Ovary (tissue), 9 donors: ENCODE results near the gene SLFN11. TPM values are rescaled to one million over a fixed set of nuclear protein-coding genes. Genes with fewer than 3 reads are reported as not detected.

ENCODE experiments used
- DNase-seq, 5 donors: peaks; one replicate each; pipeline ENCODE4 v3.0.0-alpha.2; 2019 to 2020
- H3K27ac ChIP-seq, 2 donors: fragments of 200-600 bp; one replicate each; pipeline versions ENCODE4 v1.5.1 to v1.8.0; 2019 to 2022
- H3K27me3 ChIP-seq: fragments of 200-600 bp; one replicate; pipeline ENCODE4 v1.8.0; 2022
- H3K36me3 ChIP-seq: fragments of 200-600 bp; sonication (generic); one replicate; pipeline ENCODE4 v1.5.1; 2019
- H3K4me1 ChIP-seq: one replicate; pipeline ENCODE4 v1.8.1; 2013; ENCODE audit warnings: mild to moderate bottlenecking, moderate library complexity; ENCODE audit not compliant: insufficient read depth
- H3K4me3 ChIP-seq: fragments of 200-600 bp; sonication (generic); one replicate; pipeline ENCODE4 v1.5.1; 2017
- H3K9me3 ChIP-seq, 2 donors: fragments of 200-600 bp in 1 of 2; sonication (generic) in 1 of 2; one replicate each; pipeline versions ENCODE4 v1.5.1 to v1.8.1; 2013 to 2019; ENCODE audit warnings: mild to moderate bottlenecking in 1 of 2, moderate library complexity in 1 of 2
- CTCF ChIP-seq, 3 donors: fragments of 450-650 bp in 2 of 3; fragments of 200-600 bp in 1 of 3; IDR thresholded peaks; one replicate each; pipeline versions ENCODE4 v1.5.1 to v1.8.0; 2016 to 2022; ENCODE audit warnings: antibody characterized with exemption in 3 of 3, mild to moderate bottlenecking in 1 of 3
- EP300 ChIP-seq: sonication (generic); formaldehyde crosslinking; IDR thresholded peaks from one replicate; pipeline ENCODE4 v1.6.1; 2017; ENCODE audit warnings: antibody characterized with exemption
- POLR2A ChIP-seq: fragments of 450-650 bp; IDR thresholded peaks from one replicate; pipeline ENCODE4 v1.6.1; 2017; ENCODE audit warnings: antibody characterized with exemption, mild to moderate bottlenecking, moderate library complexity
- WGBS, 3 donors: extraction: QIAGEN DNeasy Blood & Tissue Kit in 1 of 3; methylation state at CpG; one replicate each; pipeline versions ENCODE4 v1.1.5 to v1.1.7; 2013 to 2017; 5-methylcytosine and 5-hydroxymethylcytosine counted together
- intact Hi-C, 4 donors: fragments of 100-400 bp; cut with DNase I; formaldehyde crosslinking; loops; one replicate each; pipeline versions ENCODE4 v1.11.0 to v1.15.1; 2022 to 2023
- polyA plus RNA-seq, 2 donors: library from polyadenylated mRNA; stranded (reverse); fragments of 200-250 nt in 1 of 2; fragments of 350-450 nt in 1 of 2; fragmentation: Illumina TruSeq in 1 of 2; extraction: RNeasy Lipid Tissue Mini Kit (QIAGEN cat#74804) in 1 of 2; gene quantifications; one replicate each; pipeline ENCODE4 v1.2.3, GENCODE V29; 2013 to 2014
- total RNA-seq, 7 donors: library from RNA; depleted of rRNA in 2 of 7; stranded (reverse); fragments of >200 nt in 2 of 7; fragmentation: NEBNext Ultra II Directional in 3 of 7; extraction: Animal tissue kit (Norgen Biotek cat#: 25700) in 3 of 7; gene quantifications; one replicate each; pipeline versions ENCODE4 v1.1.0 to v1.2.4, GENCODE V29; 2016 to 2023
- donor health status: DM: no; HTN: no; CAD: no; lungs with moderate emphysema.
- donor health status: DM: no; HTN: no; CAD: no.
- donor health status: Bipolar disorder and iron deficiency.
- donor health status: DM: yes; HTN: yes; CAD: no.
- donor health status: DM: no; HTN: no; CAD: no.
- donor health status: DM: yes; HTN: yes; CAD: no.

The SLFN11 gene
- total and polyA plus RNA-seq, 9 donors: 9.6 to 75.0 (median 40.8) TPM

GRCh38 chr17:35390156-35390555, 16.7 kb upstream of the SLFN11 start:
- Histone ChIP-seq H3K4me1 (no peaks in the 10 kb centered on the region), H3K36me3 (no peaks in the 10 kb centered on the region), H3K27ac (no peak overlapping the region), H3K9me3 (no peaks in the 10 kb centered on the region), H3K27me3 (no peaks in the 10 kb centered on the region), H3K4me3 (no peak overlapping the region)
- 60 to 82% (median 76%) methylated on average over 2 of the region's 2 CpGs for WGBS, 3 donors
- intact Hi-C loops: no loop called here
- DNase-seq: no peak
- TF ChIP-seq EP300 (no peak), CTCF (IDR thresholded peaks at IDR 0.05) (no peak), POLR2A (no peak)

- TF ChIP-seq EP300: no peak
- no peak for TF ChIP-seq CTCF (IDR thresholded peaks at IDR 0.05)
- no peak for TF ChIP-seq POLR2A
- H3K4me3 ChIP-seq: no peak overlapping the region
- intact Hi-C loops: no loop called here
Observed at GRCh38 chr17:35387496-35387895, 14.1 kb upstream of the SLFN11 start.

GRCh38 chr17:35377706-35378105, 4.3 kb upstream of the SLFN11 start:
- Histone ChIP-seq H3K9me3 (no peaks in the 10 kb centered on the region), H3K36me3 (no peaks in the 10 kb centered on the region), H3K4me1 (no peaks in the 10 kb centered on the region), H3K27me3 (no peaks in the 10 kb centered on the region), H3K4me3 (no peak overlapping the region), H3K27ac (no peak overlapping the region)
- WGBS, 3 donors: 83 to 86% (median 84%) methylated on average over 3 of the region's 3 CpGs
- intact Hi-C loops: no loop called here
- TF ChIP-seq CTCF (IDR thresholded peaks at IDR 0.05): no peak
- TF ChIP-seq EP300: no peak
- no peak for TF ChIP-seq POLR2A
- DNase-seq: no peak

More at GRCh38 chr17:35387496-35387895, 14.1 kb upstream of the SLFN11 start:
- H3K9me3 ChIP-seq: no peaks in the 10 kb centered on the region
- no peak overlapping the region for H3K27ac ChIP-seq
- H3K36me3 ChIP-seq: no peaks in the 10 kb centered on the region
- no peaks in the 10 kb centered on the region for H3K27me3 ChIP-seq
- no peaks in the 10 kb centered on the region for H3K4me1 ChIP-seq
- DNase-seq: no peak

- no peak overlapping the region for H3K4me3 ChIP-seq
- TF ChIP-seq POLR2A: no peak
- TF ChIP-seq EP300: no peak
- DNase-seq: no peak
- intact Hi-C loops: no loop called here
- 76 to 85% (median 82%) methylated on average over 2 of the region's 2 CpGs for WGBS, 3 donors
- H3K27ac ChIP-seq: no peak overlapping the region
- H3K9me3 ChIP-seq: no peaks in the 10 kb centered on the region
- H3K27me3 ChIP-seq: no peaks in the 10 kb centered on the region
- no peaks in the 10 kb centered on the region for H3K36me3 ChIP-seq
- H3K4me1 ChIP-seq: no peaks in the 10 kb centered on the region
Observed at GRCh38 chr17:35377068-35377467, 3.6 kb upstream of the SLFN11 start.

GRCh38 chr17:35376245-35376644, 2.8 kb upstream of the SLFN11 start:
- Histone ChIP-seq H3K4me3 (no peak overlapping the region), H3K4me1 (no peaks in the 10 kb centered on the region), H3K36me3 (no peaks in the 10 kb centered on the region), H3K27ac (peak overlapping the region in 1 of 2 donors; percentile 1), H3K9me3 (no peaks in the 10 kb centered on the region), H3K27me3 (no peaks in the 10 kb centered on the region)
- DNase-seq: no peak
- intact Hi-C loops: no loop called here
- 45 to 54% (median 51%) methylated on average over 1 of the region's 1 CpG for WGBS, 3 donors
- TF ChIP-seq CTCF (IDR thresholded peaks at IDR 0.05) (no peak), EP300 (no peak), POLR2A (no peak)
